GM18507 (cell line): ENCODE measurements around the gene MGAT1.
"Not testable (repeated sequence)": the region's sequence is repeated elsewhere in the genome, so short reads cannot be mapped to it uniquely, and the experiment has no call there.

ENCODE experiments used
- DNase-seq: peaks from one replicate; pipeline ENCODE4 v3.0.0; 2011; ENCODE audit warnings: low read depth; ENCODE audit not compliant: insufficient read length; ENCODE audit errors: extremely low spot score
- FAIRE-seq: peaks from 2 replicates; lab custom pipeline; 2011; peaks lifted over from hg19 to GRCh38; lab: Jason Lieb, UNC

Gene MGAT1

DNA sequence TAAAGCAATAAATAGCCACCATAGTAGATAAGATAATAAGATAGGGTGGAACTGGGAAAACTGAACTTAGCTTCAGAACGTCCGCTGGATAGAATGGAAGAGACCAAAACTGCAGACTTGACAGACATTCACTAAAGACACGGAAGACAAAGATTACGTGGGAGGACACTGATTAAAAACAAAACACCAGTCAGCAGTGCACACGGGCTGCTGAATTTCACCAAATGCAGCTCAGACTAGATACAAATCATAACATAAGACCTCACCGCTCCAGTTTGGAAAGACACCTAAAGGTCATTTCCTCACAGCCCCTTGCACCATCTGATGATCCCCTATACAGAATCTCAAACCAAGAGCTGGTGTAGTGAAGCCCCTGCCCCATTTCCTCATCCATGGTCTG lies 59.9 kb downstream of the MGAT1 start:
- FAIRE-seq = no peak
- DNase-seq = no peak

DNA sequence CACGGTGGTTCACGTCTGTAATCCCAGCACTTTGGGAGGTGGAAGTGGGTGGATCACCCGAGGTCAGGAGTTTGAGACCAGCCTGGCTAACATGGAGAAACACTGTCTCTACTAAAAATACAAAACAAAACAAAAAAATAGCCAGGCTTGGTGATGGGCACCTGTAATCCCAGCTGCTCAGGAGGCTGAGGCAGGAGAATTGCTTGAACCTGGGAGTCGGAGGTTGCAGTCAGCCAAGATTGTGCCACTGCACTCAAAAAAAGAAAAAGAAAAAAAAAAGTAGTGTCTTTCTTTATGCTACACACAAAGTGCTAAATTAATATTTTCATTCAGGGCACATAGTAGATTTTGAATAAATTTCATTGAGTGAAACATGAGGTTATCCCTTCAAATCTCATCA lies 61.7 kb downstream of the MGAT1 start:
- DNase-seq, FAIRE-seq: not testable (repeated sequence)

GRCh38 chr5:180739958-180740357 lies 62.6 kb downstream of the MGAT1 start, which contains the start of gene OR2Y1:
TSS of gene OR2Y1 (minus strand) at chr5:180740058. CDS start at chr5:180740058, 0 bp downstream.
- no peak for FAIRE-seq
- DNase-seq = no peak

DNA sequence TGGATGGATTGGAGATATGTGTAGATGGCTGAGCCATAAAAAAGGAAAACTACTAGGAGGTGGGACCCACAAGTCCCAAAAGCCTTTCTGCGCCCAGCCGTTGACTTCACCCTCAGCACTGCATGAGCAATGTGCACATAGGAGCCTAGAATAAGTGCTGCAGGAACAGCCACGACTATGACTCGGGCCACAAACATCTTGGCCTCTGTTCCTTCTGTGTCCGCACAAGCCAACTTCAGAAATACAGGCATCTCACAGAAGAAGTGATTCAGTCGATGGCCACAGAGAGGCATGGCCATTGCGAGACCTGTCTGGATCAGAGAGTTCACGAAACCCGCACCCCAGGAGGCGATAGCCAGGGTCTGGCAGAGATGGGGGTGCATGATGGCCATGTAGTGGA lies 63.3 kb downstream of the MGAT1 start:
- FAIRE-seq (no peak), DNase-seq (no peak)

- FAIRE-seq (no peak), DNase-seq (no peak)
Observed at GRCh38 chr5:180736536-180736935, 66.1 kb downstream of the MGAT1 start.
